H1 (cell line): ENCODE data around the gene ARPC4. TPM values are rescaled to one million over a fixed set of nuclear protein-coding genes. Genes with fewer than 3 reads are reported as not detected.

Experiments used
- CTCF ChIA-PET: fragments of 300-600 bp; sonication (Branson Sonifier 250); formaldehyde crosslinking; loops from one replicate; lab custom pipeline; 2021; ENCODE audit not compliant: partially characterized antibody; lab: Charles Lee
- POLR2A ChIA-PET: fragments of 300-600 bp; sonication (Branson Sonifier 250); formaldehyde crosslinking; loops from one replicate; lab custom pipeline; 2021; ENCODE audit warnings: inconsistent platforms; ENCODE audit not compliant: partially characterized antibody; lab: Charles Lee
- DNase-seq, 2 experiments: peaks; one replicate each; pipeline versions ENCODE4 v3.0.0 to v3.0.0-alpha.2; 2010 to 2022; ENCODE audit warnings: low spot score in 2 of 2, low read depth in 1 of 2, mixed read lengths in 1 of 2
- FAIRE-seq: peaks from 2 replicates; lab custom pipeline; 2011; peaks lifted over from hg19 to GRCh38; lab: Jason Lieb, UNC
- H2AFZ ChIP-seq: 2 replicates; pipeline ENCODE4 v1.8.1; 2012; ENCODE audit warnings: low read length, inconsistent platforms
- H2AK5ac ChIP-seq: 2 replicates; pipeline ENCODE4 v1.6.1; 2013; ENCODE audit warnings: low read depth, low read length
- H2BK120ac ChIP-seq: replicated peaks from 2 replicates; pipeline ENCODE3; 2013; ENCODE audit warnings: low read depth, low read length, inconsistent platforms
- H2BK12ac ChIP-seq: 2 replicates; pipeline ENCODE4 v1.6.1; 2013; ENCODE audit warnings: low read depth, low read length
- H2BK15ac ChIP-seq: 2 replicates; pipeline ENCODE4 v1.6.1; 2013; ENCODE audit warnings: low read length
- H2BK20ac ChIP-seq: 2 replicates; pipeline ENCODE4 v1.6.1; 2013; ENCODE audit warnings: low read length
- H2BK5ac ChIP-seq: 2 replicates; pipeline ENCODE4 v1.6.1; 2013; ENCODE audit warnings: low read depth, low read length
- H3K14ac ChIP-seq: 2 replicates; pipeline ENCODE4 v1.6.1; 2013; ENCODE audit warnings: inconsistent platforms; ENCODE audit not compliant: insufficient read length
- H3K18ac ChIP-seq: 2 replicates; pipeline ENCODE4 v1.6.1; 2013; ENCODE audit warnings: low read length; ENCODE audit errors: extremely low read depth
- H3K23ac ChIP-seq: 2 replicates; pipeline ENCODE4 v1.6.1; 2013; ENCODE audit warnings: inconsistent platforms; ENCODE audit not compliant: insufficient read length
- H3K23me2 ChIP-seq: 2 replicates; pipeline ENCODE4 v1.6.1; 2013; ENCODE audit warnings: low read depth, low read length
- H3K27ac ChIP-seq: 2 replicates; pipeline ENCODE4 v1.6.1; 2011; ENCODE audit warnings: low read depth, low read length, inconsistent platforms
- H3K27me3 ChIP-seq, 4 experiments: replicated peaks in 1 of 4; 1 replicate in 1 of 4; 2 replicates in 3 of 4; pipeline versions ENCODE4 v1.6.1 to v1.8.1; 2011 to 2013; ENCODE audit warnings: low read length in 3 of 4, mild to moderate bottlenecking in 3 of 4, inconsistent platforms in 2 of 4, mixed read lengths in 2 of 4, moderate library complexity in 1 of 4; ENCODE audit not compliant: control insufficient read depth in 3 of 4, insufficient read depth in 3 of 4; ENCODE audit errors: extremely low read depth in 1 of 4
- H3K36me3 ChIP-seq, 4 experiments: 2 replicates each; pipeline versions ENCODE4 v1.6.1 to v1.8.1; 2011 to 2013; ENCODE audit warnings: mild to moderate bottlenecking in 4 of 4, low read length in 3 of 4, moderate library complexity in 2 of 4, control low read depth in 1 of 4, inconsistent platforms in 1 of 4; ENCODE audit not compliant: insufficient read depth in 4 of 4, control insufficient read depth in 2 of 4
- H3K4ac ChIP-seq: replicated peaks from 2 replicates; pipeline ENCODE3; 2013; ENCODE audit warnings: low read length, low read depth, mixed read lengths, inconsistent platforms; ENCODE audit not compliant: insufficient read length
- H3K4me1 ChIP-seq, 4 experiments: replicated peaks in 1 of 4; 1 replicate in 1 of 4; 2 replicates in 3 of 4; pipeline versions ENCODE4 v1.6.1 to v1.8.1; 2011 to 2013; ENCODE audit warnings: low read length in 3 of 4, inconsistent platforms in 2 of 4, mixed read lengths in 1 of 4; ENCODE audit not compliant: insufficient read depth in 4 of 4, control insufficient read depth in 3 of 4
- H3K4me2 ChIP-seq, 2 experiments: 2 replicates each; pipeline versions ENCODE4 v1.6.1 to v1.8.1; 2011 to 2013; ENCODE audit warnings: low read depth in 2 of 2, low read length in 2 of 2, control low read depth in 1 of 2, inconsistent platforms in 1 of 2, mild to moderate bottlenecking in 1 of 2; ENCODE audit not compliant: insufficient read depth in 1 of 2
- H3K4me3 ChIP-seq, 4 experiments: fragments of 200-600, 300-600 bp in 1 of 4; sonication (generic), shearing (Covaris generic), sonication (Bioruptor Twin) in 1 of 4; 2 replicates each; pipeline versions ENCODE4 v1.5.1 to v1.8.1; 2011 to 2016; ENCODE audit warnings: low read length in 4 of 4, low read depth in 3 of 4, control low read depth in 2 of 4, inconsistent platforms in 2 of 4, mild to moderate bottlenecking in 2 of 4, mixed read lengths in 1 of 4, moderate library complexity in 1 of 4; ENCODE audit not compliant: insufficient read depth in 2 of 4; ENCODE audit errors: extremely low read depth in 1 of 4
- H3K56ac ChIP-seq: replicated peaks from 2 replicates; pipeline ENCODE3; 2013; ENCODE audit warnings: low read depth, mild to moderate bottlenecking, mixed read lengths, low read length, inconsistent platforms; ENCODE audit not compliant: insufficient read length
- H3K79me1 ChIP-seq: 2 replicates; pipeline ENCODE4 v1.6.1; 2013; ENCODE audit warnings: low read depth, low read length, control low read depth
- H3K79me2 ChIP-seq, 2 experiments: 2 replicates each; pipeline versions ENCODE4 v1.6.1 to v1.8.1; 2012 to 2013; ENCODE audit warnings: low read length in 2 of 2, mild to moderate bottlenecking in 2 of 2, inconsistent platforms in 1 of 2; ENCODE audit not compliant: insufficient read depth in 2 of 2, control insufficient read depth in 1 of 2
- H3K9ac ChIP-seq, 4 experiments: replicated peaks in 1 of 4; 1 replicate in 1 of 4; 2 replicates in 3 of 4; pipeline versions ENCODE4 v1.6.1 to v1.8.1; 2011 to 2013; ENCODE audit warnings: low read depth in 3 of 4, low read length in 3 of 4, control low read depth in 2 of 4, mild to moderate bottlenecking in 2 of 4, moderate library complexity in 2 of 4, inconsistent platforms in 1 of 4; ENCODE audit errors: extremely low read depth in 1 of 4
- H3K9me3 ChIP-seq, 2 experiments: 2 replicates each; pipeline versions ENCODE4 v1.6.1 to v1.8.1; 2012 to 2013; ENCODE audit warnings: mild to moderate bottlenecking in 2 of 2, moderate library complexity in 2 of 2, control low read depth in 1 of 2, inconsistent platforms in 1 of 2, low read depth in 1 of 2, low read length in 1 of 2, mixed read lengths in 1 of 2; ENCODE audit not compliant: insufficient read depth in 2 of 2
- H4K20me1 ChIP-seq, 2 experiments: replicated peaks in 1 of 2; 2 replicates each; pipeline versions ENCODE3 to v1.8.1; 2011 to 2013; ENCODE audit warnings: inconsistent platforms in 2 of 2, low read length in 2 of 2, mild to moderate bottlenecking in 1 of 2; ENCODE audit not compliant: insufficient read depth in 2 of 2, control insufficient read depth in 1 of 2
- H4K5ac ChIP-seq: 2 replicates; pipeline ENCODE4 v1.6.1; 2013; ENCODE audit warnings: low read length, low read depth, mixed read lengths, inconsistent platforms; ENCODE audit not compliant: insufficient read length
- H4K8ac ChIP-seq: 2 replicates; pipeline ENCODE4 v1.8.0; 2013; ENCODE audit warnings: mild to moderate bottlenecking, moderate library complexity, low read length, inconsistent platforms; ENCODE audit not compliant: insufficient read depth; ENCODE audit errors: extremely low read depth
- H4K91ac ChIP-seq: replicated peaks from 2 replicates; pipeline ENCODE3; 2013; ENCODE audit warnings: low read length, mixed read lengths, inconsistent platforms; ENCODE audit not compliant: insufficient read length
- KDM1A ChIP-seq: fragments of 200-600, 300-600 bp; sonication (generic); IDR thresholded peaks from 2 replicates; pipeline ENCODE4 v1.7.1; 2016; ENCODE audit warnings: mild to moderate bottlenecking, low read length, borderline replicate concordance
- KDM5A ChIP-seq: fragments of 200-600 bp; IDR thresholded peaks from 2 replicates; pipeline ENCODE4 v1.7.1; 2012; ENCODE audit warnings: mild to moderate bottlenecking, low read length, inconsistent platforms, mixed read lengths
- NRF1 ChIP-seq: IDR thresholded peaks from 2 replicates; pipeline ENCODE4 v1.6.1; 2011; ENCODE audit warnings: mild to moderate bottlenecking, low read depth, low read length, improper control_type of control experiment
- POLR2AphosphoS5 ChIP-seq: IDR thresholded peaks from 2 replicates; pipeline ENCODE4 v1.6.1; 2011; ENCODE audit warnings: low read depth, low read length
- RAD21 ChIP-seq, 2 experiments: IDR thresholded peaks in 1 of 2; conservative IDR thresholded peaks in 1 of 2; 2 replicates each; pipeline ENCODE4 v1.6.1; 2011; ENCODE audit warnings: low read depth in 2 of 2, low read length in 2 of 2, improper control_type of control experiment in 1 of 2, inconsistent platforms in 1 of 2, mild to moderate bottlenecking in 1 of 2, moderate library complexity in 1 of 2
- WGBS, 2 experiments: shearing (Covaris generic) in 1 of 2; methylation state at CpG; one replicate each; pipeline versions ENCODE4 v1.1.6 to v1.1.7; 2013 to 2015; ENCODE audit warnings: low lambda C conversion rate in 2 of 2, mixed read lengths in 2 of 2, inconsistent platforms in 1 of 2, low coverage in 1 of 2, missing lambda C conversion rate in 1 of 2; ENCODE audit not compliant: insufficient replicate concordance in 2 of 2, insufficient coverage in 1 of 2, insufficient read length in 1 of 2; ENCODE audit errors: extremely low coverage in 1 of 2, missing lambda C conversion rate in 1 of 2; 5-methylcytosine and 5-hydroxymethylcytosine counted together
- polyA plus RNA-seq, 7 experiments: library from polyadenylated mRNA; depleted of rRNA in 3 of 7; stranded (reverse) in 5 of 7; unstranded in 2 of 7; fragments of >200 nt in 5 of 7; fragments of 200-250 nt in 2 of 7; gene quantifications; 1 replicate in 5 of 7; 2 replicates in 1 of 7; 4 replicates in 1 of 7; pipeline versions ENCODE4 v1.2.1 to v1.2.3, GENCODE V29; 2011 to 2013; ENCODE audit warnings: missing spikeins in 2 of 7, mixed read lengths in 2 of 7
- total RNA-seq: library from RNA; stranded (reverse); fragmentation: NEBNext Ultra II Directional; extraction: Animal tissue kit (Norgen Biotek cat#: 25700); gene quantifications from 2 replicates; pipeline ENCODE4 v1.2.1, GENCODE V29; 2021

Gene ARPC4
- total and polyA plus RNA-seq, 2 of the 8 experiments (the other 6 are each of a cell fraction or from before 2014, with no cell fraction given), result 138 to 154 TPM

DNA sequence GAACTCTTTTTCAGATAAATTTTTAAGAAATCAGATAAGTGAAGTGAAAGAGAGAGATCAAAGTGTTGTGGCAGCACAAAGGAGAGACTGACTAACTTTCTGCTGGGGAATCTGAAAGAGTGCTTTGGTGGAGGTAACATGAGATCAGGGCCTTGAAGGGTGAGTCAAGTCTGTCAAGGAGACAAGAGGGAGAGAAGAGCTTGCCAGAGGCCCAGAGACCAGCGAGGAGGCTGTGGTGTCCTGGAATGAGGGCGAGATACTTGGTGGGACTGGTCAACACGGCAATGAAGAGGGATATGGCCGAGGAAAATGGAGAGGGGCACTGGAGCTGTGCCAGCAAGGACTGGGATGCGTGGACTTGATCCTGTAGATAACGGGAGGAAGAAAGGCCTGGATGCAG is 5.2 kb upstream of the ARPC4 start:
- H2BK15ac ChIP-seq, result no peak overlapping the region
- H4K8ac ChIP-seq, result no peak overlapping the region
- H3K4me2 ChIP-seq, result no peak overlapping the region
- 87% methylated on average over 6 of the region's 6 CpGs; no CpG with 5 or more reads in 1 of the 2 experiments for WGBS, 2 experiments
- H3K4me3 ChIP-seq, result no peak overlapping the region
- H3K56ac ChIP-seq, result no peak overlapping the region
- FAIRE-seq, result no peak
- no peak overlapping the region for H2BK12ac ChIP-seq
- ChIA-PET POLR2A (no interaction called here), CTCF (interaction anchor here (1.1 kb wide), 1 partner anchor 32 kb away, joined by 3 read pairs; no protein-coding TSS in a partner anchor)
- H3K79me1 ChIP-seq, result peaks cover 5% of the 10 kb centered on the region
- H2AFZ ChIP-seq, result no peak overlapping the region
- no peak overlapping the region for H2BK20ac ChIP-seq
- TF ChIP-seq KDM1A (no peak), NRF1 (no peak), KDM5A (no peak), RAD21 (IDR thresholded peaks at IDR 0.05 in 1 of 2, conservative IDR thresholded peaks at IDR 0.05 in 1 of 2; ENCODE audit: low read depth in 2 of 2, low read length in 2 of 2) (no peak), POLR2AphosphoS5 (peak; percentile 30; the same call in 1 of the 2 replicates)
- no peaks in the 10 kb centered on the region for H3K27me3 ChIP-seq
- H4K20me1 ChIP-seq, result peaks cover 0 to 1% of the 10 kb centered on the region in 2 experiments
- peaks cover 0 to 5% of the 10 kb centered on the region in 2 experiments; a peak in 2 of 4 replicates for H3K79me2 ChIP-seq
- H3K23me2 ChIP-seq, result 0 out of 2 replicates have a peak, but pooled peaks cover 3% of the 10 kb centered on the region
- DNase-seq, result no peak
- no peaks in the 10 kb centered on the region for H3K9me3 ChIP-seq
- H3K18ac ChIP-seq, result no peak overlapping the region
- H2AK5ac ChIP-seq, result no peak overlapping the region
- H3K14ac ChIP-seq, result no peak overlapping the region
- no peak overlapping the region for H3K23ac ChIP-seq
- H4K5ac ChIP-seq, result no peak overlapping the region
- peaks cover 4 to 56% (median 27%) of the 10 kb centered on the region in 4 experiments; a peak in 7 of 8 replicates for H3K36me3 ChIP-seq
- H4K91ac ChIP-seq, result no peak overlapping the region
- no peak overlapping the region for H3K27ac ChIP-seq
- H3K9ac ChIP-seq, result no peak overlapping the region
- no peak overlapping the region for H2BK5ac ChIP-seq
- H3K4ac ChIP-seq, result no peak overlapping the region
- no peak overlapping the region for H2BK120ac ChIP-seq
- peaks cover 0 to 6% (median 0%) of the 10 kb centered on the region in 4 experiments; a peak in 2 of 7 replicates for H3K4me1 ChIP-seq
